Measurements from ENCODE around the gene HOXD4.

HOXD4 gene

GRCh38 chr2:176122683-176123410 lies 28.5 kb upstream of the HOXD4 start, which contains the start of gene HOXD9:
HOXD9 (plus strand) TSS chr2:176122719; CDS start chr2:176122769, 50 bp downstream.
- no peak within 1 kb of the TSS for H3K27ac ChIP-seq (ENCODE audit: extremely low read depth, low read depth, low read length)
- no peaks in the 10 kb centered on the region; the same call in 1 of the 2 replicates for H3K4me1 ChIP-seq (ENCODE audit: control insufficient read depth, insufficient read depth, low read length)
- H3K4me3 ChIP-seq (ENCODE audit: low read depth, low read length) = no peak within 1 kb of the TSS
- ChIA-PET POLR2A (no interaction called here), CTCF (interaction anchor here (1.4 kb wide), 1 partner anchor 12 kb away, joined by 7 read pairs; no protein-coding TSS in a partner anchor)
- H3K36me3 ChIP-seq (ENCODE audit: control insufficient read depth in 2 of 2, insufficient read depth in 1 of 2, low read length in 2 of 2) = peaks cover 5 to 72% of the 10 kb centered on the region in 2 experiments; a peak in 2 of 3 replicates
- TF ChIP-seq ZNF138 (tag by site-specific recombination; IDR thresholded peaks at IDR 0.05; ENCODE audit: borderline replicate concordance) = no peak
- TF ChIP-seq ZFHX2 (tag by site-specific recombination; conservative IDR thresholded peaks at IDR 0.05) = peak; percentile 20; the same call in 1 of the 2 replicates
- no peak for TF ChIP-seq ZNF654 (tag by site-specific recombination; IDR thresholded peaks at IDR 0.05; ENCODE audit: low read depth)
- no peak for TF ChIP-seq ZNF354C (tag by site-specific recombination; IDR thresholded peaks at IDR 0.05; ENCODE audit: borderline replicate concordance, low read depth)
- TF ChIP-seq ZBTB1 (tag by site-specific recombination; IDR thresholded peaks at IDR 0.05) = no peak
- TF ChIP-seq ZNF121 (tag by site-specific recombination; IDR thresholded peaks at IDR 0.05) = no peak
- 0 out of 2 replicates have a peak, but pooled peaks have one; percentile 66 for TF ChIP-seq ZNF202 (tag by site-specific recombination; IDR thresholded peaks at IDR 0.05; ENCODE audit: borderline replicate concordance)
- H3K9me3 ChIP-seq (ENCODE audit: control insufficient read depth, insufficient read depth, low read depth, low read length) = no peaks in the 10 kb centered on the region

- ChIA-PET POLR2A (no interaction called here), CTCF (interaction anchor here (1.4 kb wide), 1 partner anchor 13 kb away, joined by 7 read pairs; no protein-coding TSS in a partner anchor)
- H3K4me3 ChIP-seq (ENCODE audit: low read depth, low read length) = no peak overlapping the region
- H3K27ac ChIP-seq (ENCODE audit: extremely low read depth, low read depth, low read length) = no peak overlapping the region
- H3K4me1 ChIP-seq (ENCODE audit: control insufficient read depth, insufficient read depth, low read length) = no peaks in the 10 kb centered on the region; the same call in 1 of the 2 replicates
- no peaks in the 10 kb centered on the region for H3K9me3 ChIP-seq (ENCODE audit: control insufficient read depth, insufficient read depth, low read depth, low read length)
- H3K36me3 ChIP-seq (ENCODE audit: control insufficient read depth in 2 of 2, insufficient read depth in 1 of 2, low read length in 2 of 2) = peaks cover 5 to 65% of the 10 kb centered on the region in 2 experiments; a peak in 2 of 3 replicates
- no peak for TF ChIP-seq ZNF843 (tag by site-specific recombination; IDR thresholded peaks at IDR 0.05)
- TF ChIP-seq ZNF670 (tag by site-specific recombination; IDR thresholded peaks at IDR 0.05; ENCODE audit: low read depth) = no peak
- TF ChIP-seq ELK4 (IDR thresholded peaks at IDR 0.05; ENCODE audit: borderline replicate concordance, low read depth, low read length) = no peak
- TF ChIP-seq ZNF514 (tag by site-specific recombination; IDR thresholded peaks at IDR 0.05) = no peak
- TF ChIP-seq ZNF140 (tag by site-specific recombination; IDR thresholded peaks at IDR 0.05) = no peak
- TF ChIP-seq ZNF202 (tag by site-specific recombination; IDR thresholded peaks at IDR 0.05; ENCODE audit: borderline replicate concordance) = peak; percentile 57; the same call in 1 of the 2 replicates
- TF ChIP-seq FEZF1 (tag by site-specific recombination; IDR thresholded peaks at IDR 0.05) = peak; percentile 63
- TF ChIP-seq ZFHX2 (tag by site-specific recombination; conservative IDR thresholded peaks at IDR 0.05) = 0 out of 2 replicates have a peak, but pooled peaks have one; percentile 26
- TF ChIP-seq PRDM6 (tag by site-specific recombination; IDR thresholded peaks at IDR 0.05) = no peak
- no peak for TF ChIP-seq ZFP69B (tag by site-specific recombination; IDR thresholded peaks at IDR 0.05)
- no peak for TF ChIP-seq ZNF311 (tag by site-specific recombination; IDR thresholded peaks at IDR 0.05; ENCODE audit: borderline replicate concordance)
- TF ChIP-seq ATF2 (tag by site-specific recombination; IDR thresholded peaks at IDR 0.05; ENCODE audit: low read depth) = no peak
- TF ChIP-seq ZNF600 (tag by site-specific recombination; IDR thresholded peaks at IDR 0.05) = no peak
- no peak for TF ChIP-seq ZNF404 (tag by site-specific recombination; IDR thresholded peaks at IDR 0.05)
- no peak for TF ChIP-seq ZNF19 (tag by site-specific recombination; IDR thresholded peaks at IDR 0.05; ENCODE audit: low read depth)
- TF ChIP-seq KLF8 (tag by site-specific recombination; IDR thresholded peaks at IDR 0.05) = no peak
- TF ChIP-seq ZNF837 (tag by site-specific recombination; IDR thresholded peaks at IDR 0.05) = no peak
- TF ChIP-seq SETDB1 (IDR thresholded peaks at IDR 0.05; ENCODE audit: insufficient read length, low read length) = no peak
- TF ChIP-seq ZBTB44 (tag by site-specific recombination; IDR thresholded peaks at IDR 0.05) = peak; percentile 61; the same call in 1 of the 2 replicates
- no peak for TF ChIP-seq ZNF221 (tag by site-specific recombination; IDR thresholded peaks at IDR 0.05; ENCODE audit: borderline replicate concordance)
- TF ChIP-seq ZNF10 (tag by site-specific recombination; IDR thresholded peaks at IDR 0.05) = no peak
Observed at GRCh38 chr2:176123411-176124109, 27.8 kb upstream of the HOXD4 start.
